H1 (cell line): ENCODE data around the gene EXOC2. TPM values are rescaled to one million over a fixed set of nuclear protein-coding genes. Genes with fewer than 3 reads are reported as not detected.

Source experiments
- CTCF ChIA-PET: fragments of 300-600 bp; sonication (Branson Sonifier 250); formaldehyde crosslinking; loops from one replicate; lab custom pipeline; 2021; ENCODE audit not compliant: partially characterized antibody; lab: Charles Lee
- POLR2A ChIA-PET: fragments of 300-600 bp; sonication (Branson Sonifier 250); formaldehyde crosslinking; loops from one replicate; lab custom pipeline; 2021; ENCODE audit warnings: inconsistent platforms; ENCODE audit not compliant: partially characterized antibody; lab: Charles Lee
- DNase-seq, 2 experiments: peaks; one replicate each; pipeline versions ENCODE4 v3.0.0 to v3.0.0-alpha.2; 2010 to 2022; ENCODE audit warnings: low spot score in 2 of 2, low read depth in 1 of 2, mixed read lengths in 1 of 2
- FAIRE-seq: peaks from 2 replicates; lab custom pipeline; 2011; peaks lifted over from hg19 to GRCh38; lab: Jason Lieb, UNC
- H2AFZ ChIP-seq: 2 replicates; pipeline ENCODE4 v1.8.1; 2012; ENCODE audit warnings: low read length, inconsistent platforms
- H2AK5ac ChIP-seq: 2 replicates; pipeline ENCODE4 v1.6.1; 2013; ENCODE audit warnings: low read depth, low read length
- H2BK120ac ChIP-seq: replicated peaks from 2 replicates; pipeline ENCODE3; 2013; ENCODE audit warnings: low read depth, low read length, inconsistent platforms
- H2BK12ac ChIP-seq: 2 replicates; pipeline ENCODE4 v1.6.1; 2013; ENCODE audit warnings: low read depth, low read length
- H2BK15ac ChIP-seq: 2 replicates; pipeline ENCODE4 v1.6.1; 2013; ENCODE audit warnings: low read length
- H2BK20ac ChIP-seq: 2 replicates; pipeline ENCODE4 v1.6.1; 2013; ENCODE audit warnings: low read length
- H2BK5ac ChIP-seq: 2 replicates; pipeline ENCODE4 v1.6.1; 2013; ENCODE audit warnings: low read depth, low read length
- H3K14ac ChIP-seq: 2 replicates; pipeline ENCODE4 v1.6.1; 2013; ENCODE audit warnings: inconsistent platforms; ENCODE audit not compliant: insufficient read length
- H3K18ac ChIP-seq: 2 replicates; pipeline ENCODE4 v1.6.1; 2013; ENCODE audit warnings: low read length; ENCODE audit errors: extremely low read depth
- H3K23ac ChIP-seq: 2 replicates; pipeline ENCODE4 v1.6.1; 2013; ENCODE audit warnings: inconsistent platforms; ENCODE audit not compliant: insufficient read length
- H3K23me2 ChIP-seq: 2 replicates; pipeline ENCODE4 v1.6.1; 2013; ENCODE audit warnings: low read depth, low read length
- H3K27ac ChIP-seq: 2 replicates; pipeline ENCODE4 v1.6.1; 2011; ENCODE audit warnings: low read depth, low read length, inconsistent platforms
- H3K27me3 ChIP-seq, 4 experiments: replicated peaks in 1 of 4; 1 replicate in 1 of 4; 2 replicates in 3 of 4; pipeline versions ENCODE4 v1.6.1 to v1.8.1; 2011 to 2013; ENCODE audit warnings: low read length in 3 of 4, mild to moderate bottlenecking in 3 of 4, inconsistent platforms in 2 of 4, mixed read lengths in 2 of 4, moderate library complexity in 1 of 4; ENCODE audit not compliant: control insufficient read depth in 3 of 4, insufficient read depth in 3 of 4; ENCODE audit errors: extremely low read depth in 1 of 4
- H3K36me3 ChIP-seq, 4 experiments: 2 replicates each; pipeline versions ENCODE4 v1.6.1 to v1.8.1; 2011 to 2013; ENCODE audit warnings: mild to moderate bottlenecking in 4 of 4, low read length in 3 of 4, moderate library complexity in 2 of 4, control low read depth in 1 of 4, inconsistent platforms in 1 of 4; ENCODE audit not compliant: insufficient read depth in 4 of 4, control insufficient read depth in 2 of 4
- H3K4ac ChIP-seq: replicated peaks from 2 replicates; pipeline ENCODE3; 2013; ENCODE audit warnings: low read length, low read depth, mixed read lengths, inconsistent platforms; ENCODE audit not compliant: insufficient read length
- H3K4me1 ChIP-seq, 4 experiments: replicated peaks in 1 of 4; 1 replicate in 1 of 4; 2 replicates in 3 of 4; pipeline versions ENCODE4 v1.6.1 to v1.8.1; 2011 to 2013; ENCODE audit warnings: low read length in 3 of 4, inconsistent platforms in 2 of 4, mixed read lengths in 1 of 4; ENCODE audit not compliant: insufficient read depth in 4 of 4, control insufficient read depth in 3 of 4
- H3K4me2 ChIP-seq, 2 experiments: 2 replicates each; pipeline versions ENCODE4 v1.6.1 to v1.8.1; 2011 to 2013; ENCODE audit warnings: low read depth in 2 of 2, low read length in 2 of 2, control low read depth in 1 of 2, inconsistent platforms in 1 of 2, mild to moderate bottlenecking in 1 of 2; ENCODE audit not compliant: insufficient read depth in 1 of 2
- H3K4me3 ChIP-seq, 4 experiments: fragments of 200-600, 300-600 bp in 1 of 4; sonication (generic), shearing (Covaris generic), sonication (Bioruptor Twin) in 1 of 4; 2 replicates each; pipeline versions ENCODE4 v1.5.1 to v1.8.1; 2011 to 2016; ENCODE audit warnings: low read length in 4 of 4, low read depth in 3 of 4, control low read depth in 2 of 4, inconsistent platforms in 2 of 4, mild to moderate bottlenecking in 2 of 4, mixed read lengths in 1 of 4, moderate library complexity in 1 of 4; ENCODE audit not compliant: insufficient read depth in 2 of 4; ENCODE audit errors: extremely low read depth in 1 of 4
- H3K56ac ChIP-seq: replicated peaks from 2 replicates; pipeline ENCODE3; 2013; ENCODE audit warnings: low read depth, mild to moderate bottlenecking, mixed read lengths, low read length, inconsistent platforms; ENCODE audit not compliant: insufficient read length
- H3K79me1 ChIP-seq: 2 replicates; pipeline ENCODE4 v1.6.1; 2013; ENCODE audit warnings: low read depth, low read length, control low read depth
- H3K79me2 ChIP-seq, 2 experiments: 2 replicates each; pipeline versions ENCODE4 v1.6.1 to v1.8.1; 2012 to 2013; ENCODE audit warnings: low read length in 2 of 2, mild to moderate bottlenecking in 2 of 2, inconsistent platforms in 1 of 2; ENCODE audit not compliant: insufficient read depth in 2 of 2, control insufficient read depth in 1 of 2
- H3K9ac ChIP-seq, 4 experiments: replicated peaks in 1 of 4; 1 replicate in 1 of 4; 2 replicates in 3 of 4; pipeline versions ENCODE4 v1.6.1 to v1.8.1; 2011 to 2013; ENCODE audit warnings: low read depth in 3 of 4, low read length in 3 of 4, control low read depth in 2 of 4, mild to moderate bottlenecking in 2 of 4, moderate library complexity in 2 of 4, inconsistent platforms in 1 of 4; ENCODE audit errors: extremely low read depth in 1 of 4
- H3K9me3 ChIP-seq, 2 experiments: 2 replicates each; pipeline versions ENCODE4 v1.6.1 to v1.8.1; 2012 to 2013; ENCODE audit warnings: mild to moderate bottlenecking in 2 of 2, moderate library complexity in 2 of 2, control low read depth in 1 of 2, inconsistent platforms in 1 of 2, low read depth in 1 of 2, low read length in 1 of 2, mixed read lengths in 1 of 2; ENCODE audit not compliant: insufficient read depth in 2 of 2
- H4K20me1 ChIP-seq, 2 experiments: replicated peaks in 1 of 2; 2 replicates each; pipeline versions ENCODE3 to v1.8.1; 2011 to 2013; ENCODE audit warnings: inconsistent platforms in 2 of 2, low read length in 2 of 2, mild to moderate bottlenecking in 1 of 2; ENCODE audit not compliant: insufficient read depth in 2 of 2, control insufficient read depth in 1 of 2
- H4K5ac ChIP-seq: 2 replicates; pipeline ENCODE4 v1.6.1; 2013; ENCODE audit warnings: low read length, low read depth, mixed read lengths, inconsistent platforms; ENCODE audit not compliant: insufficient read length
- H4K8ac ChIP-seq: 2 replicates; pipeline ENCODE4 v1.8.0; 2013; ENCODE audit warnings: mild to moderate bottlenecking, moderate library complexity, low read length, inconsistent platforms; ENCODE audit not compliant: insufficient read depth; ENCODE audit errors: extremely low read depth
- H4K91ac ChIP-seq: replicated peaks from 2 replicates; pipeline ENCODE3; 2013; ENCODE audit warnings: low read length, mixed read lengths, inconsistent platforms; ENCODE audit not compliant: insufficient read length
- ATF3 ChIP-seq: IDR thresholded peaks from 2 replicates; pipeline ENCODE4 v1.6.1; 2011; ENCODE audit warnings: low read depth, mild to moderate bottlenecking, low read length; ENCODE audit not compliant: insufficient read depth
- CBX8 ChIP-seq: fragments of 300-800, 300-1000 bp; sonication (generic); IDR thresholded peaks from 2 replicates; pipeline ENCODE4 v1.7.1; 2016; ENCODE audit warnings: low read depth, low read length, borderline replicate concordance
- CHD2 ChIP-seq: IDR thresholded peaks from 2 replicates; pipeline ENCODE4 v1.6.1; 2012; ENCODE audit warnings: low read length, improper control_type of control experiment
- CTBP2 ChIP-seq: IDR thresholded peaks from 2 replicates; pipeline ENCODE4 v1.7.0; 2011; ENCODE audit warnings: borderline replicate concordance, mild to moderate bottlenecking, moderate library complexity, mixed read lengths, low read length; ENCODE audit not compliant: insufficient read depth, insufficient read length
- GABPA ChIP-seq: IDR thresholded peaks from 2 replicates; pipeline ENCODE4 v1.6.1; 2011; ENCODE audit warnings: mild to moderate bottlenecking, low read length, moderate library complexity, borderline replicate concordance; ENCODE audit not compliant: insufficient read depth
- GTF2F1 ChIP-seq: IDR thresholded peaks from 2 replicates; pipeline ENCODE4 v1.6.1; 2012; ENCODE audit warnings: low read depth, low read length, improper control_type of control experiment, borderline replicate concordance
- JUN ChIP-seq: IDR thresholded peaks from 2 replicates; pipeline ENCODE4 v1.6.1; 2011; ENCODE audit warnings: low read depth, mild to moderate bottlenecking, improper control_type of control experiment, low read length
- SP1 ChIP-seq: IDR thresholded peaks from 2 replicates; pipeline ENCODE4 v1.6.1; 2011; ENCODE audit warnings: low read depth, low read length
- WGBS, 2 experiments: shearing (Covaris generic) in 1 of 2; methylation state at CpG; one replicate each; pipeline versions ENCODE4 v1.1.6 to v1.1.7; 2013 to 2015; ENCODE audit warnings: low lambda C conversion rate in 2 of 2, mixed read lengths in 2 of 2, inconsistent platforms in 1 of 2, low coverage in 1 of 2, missing lambda C conversion rate in 1 of 2; ENCODE audit not compliant: insufficient replicate concordance in 2 of 2, insufficient coverage in 1 of 2, insufficient read length in 1 of 2; ENCODE audit errors: extremely low coverage in 1 of 2, missing lambda C conversion rate in 1 of 2; 5-methylcytosine and 5-hydroxymethylcytosine counted together
- polyA plus RNA-seq, 7 experiments: library from polyadenylated mRNA; depleted of rRNA in 3 of 7; stranded (reverse) in 5 of 7; unstranded in 2 of 7; fragments of >200 nt in 5 of 7; fragments of 200-250 nt in 2 of 7; gene quantifications; 1 replicate in 5 of 7; 2 replicates in 1 of 7; 4 replicates in 1 of 7; pipeline versions ENCODE4 v1.2.1 to v1.2.3, GENCODE V29; 2011 to 2013; ENCODE audit warnings: missing spikeins in 2 of 7, mixed read lengths in 2 of 7
- total RNA-seq: library from RNA; stranded (reverse); fragmentation: NEBNext Ultra II Directional; extraction: Animal tissue kit (Norgen Biotek cat#: 25700); gene quantifications from 2 replicates; pipeline ENCODE4 v1.2.1, GENCODE V29; 2021
- TF ChIP-seq, protein P1 (sequence below): IDR thresholded peaks from 2 replicates; pipeline ENCODE4 v1.6.1; 2012; ENCODE audit warnings: low read length, inconsistent platforms

EXOC2 gene
- total and polyA plus RNA-seq, 2 of the 8 experiments (the other 6 are each of a cell fraction or from before 2014, with no cell fraction given) = 25.5 to 44.4 TPM

GRCh38 chr6:549906-550305 is 143.0 kb downstream of the EXOC2 start:
- Histone ChIP-seq H4K91ac (no peak overlapping the region), H3K4ac (no peak overlapping the region), H3K9me3 (no peaks in the 10 kb centered on the region), H2AFZ (no peak overlapping the region), H3K14ac (no peak overlapping the region), H3K27ac (no peak overlapping the region), H3K4me2 (no peak overlapping the region), H2BK15ac (no peak overlapping the region), H3K9ac (no peak overlapping the region), H2BK120ac (no peak overlapping the region), H4K20me1 (no peaks in the 10 kb centered on the region), H3K18ac (no peak overlapping the region), H3K56ac (no peak overlapping the region), H2BK12ac (no peak overlapping the region), H4K5ac (no peak overlapping the region), H3K4me3 (no peak overlapping the region), H2AK5ac (no peak overlapping the region), H3K79me1 (no peaks in the 10 kb centered on the region), H4K8ac (no peak overlapping the region), H2BK5ac (no peak overlapping the region), H2BK20ac (no peak overlapping the region), H3K79me2 (no peaks in the 10 kb centered on the region), H3K4me1 (peaks cover 7 to 11% (median 9%) of the 10 kb centered on the region in 4 experiments), H3K23me2 (no peaks in the 10 kb centered on the region), H3K36me3 (peaks cover 0 to 25% (median 7%) of the 10 kb centered on the region in 4 experiments; a peak in 6 of 8 replicates), H3K23ac (no peak overlapping the region), H3K27me3 (no peaks in the 10 kb centered on the region)
- CTCF ChIA-PET = interaction anchor here (0.6 to 1.1 kb wide), 2 partner anchors 157 to 635 kb away, joined by 3 to 4 read pairs; no protein-coding TSS in a partner anchor
- POLR2A ChIA-PET = no interaction called here
- 89% methylated on average over 6 of the region's 6 CpGs; no CpG with 5 or more reads in 1 of the 2 experiments for WGBS, 2 experiments
- FAIRE-seq (no peak), DNase-seq (no peak)
- TF ChIP-seq, protein P1, sequence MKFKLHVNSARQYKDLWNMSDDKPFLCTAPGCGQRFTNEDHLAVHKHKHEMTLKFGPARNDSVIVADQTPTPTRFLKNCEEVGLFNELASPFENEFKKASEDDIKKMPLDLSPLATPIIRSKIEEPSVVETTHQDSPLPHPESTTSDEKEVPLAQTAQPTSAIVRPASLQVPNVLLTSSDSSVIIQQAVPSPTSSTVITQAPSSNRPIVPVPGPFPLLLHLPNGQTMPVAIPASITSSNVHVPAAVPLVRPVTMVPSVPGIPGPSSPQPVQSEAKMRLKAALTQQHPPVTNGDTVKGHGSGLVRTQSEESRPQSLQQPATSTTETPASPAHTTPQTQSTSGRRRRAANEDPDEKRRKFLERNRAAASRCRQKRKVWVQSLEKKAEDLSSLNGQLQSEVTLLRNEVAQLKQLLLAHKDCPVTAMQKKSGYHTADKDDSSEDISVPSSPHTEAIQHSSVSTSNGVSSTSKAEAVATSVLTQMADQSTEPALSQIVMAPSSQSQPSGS = no peak
- TF ChIP-seq GTF2F1 = no peak
- TF ChIP-seq CHD2 = no peak
- TF ChIP-seq CTBP2 = no peak
- TF ChIP-seq ATF3 = no peak
- TF ChIP-seq GABPA = no peak
- TF ChIP-seq JUN = no peak
- no peak for TF ChIP-seq SP1
- no peak for TF ChIP-seq CBX8
- TF ChIP-seq, all 59 proteins: peak for 0
